Neuronal stem cell (in vitro differentiated cells): ENCODE results near the gene TGIF1.

Experiments used
- DNase-seq: peaks from one replicate; pipeline ENCODE4 v3.0.0-alpha.2; 2013; ENCODE audit warnings: low spot score
- H2AFZ ChIP-seq: one replicate; pipeline ENCODE4 v1.6.1; 2013; ENCODE audit warnings: mild to moderate bottlenecking, low read length, inconsistent platforms
- H2AK5ac ChIP-seq: 2 replicates; pipeline ENCODE4 v1.6.1; 2013; ENCODE audit warnings: low read depth, mild to moderate bottlenecking, inconsistent platforms, low read length, moderate library complexity, mixed read lengths
- H2BK120ac ChIP-seq: 2 replicates; pipeline ENCODE4 v1.6.1; 2013; ENCODE audit warnings: low read depth, mild to moderate bottlenecking, inconsistent platforms, low read length, moderate library complexity, mixed read lengths
- H2BK12ac ChIP-seq: one replicate; pipeline ENCODE4 v1.6.1; 2013; ENCODE audit warnings: low read length, inconsistent platforms
- H2BK15ac ChIP-seq: 2 replicates; pipeline ENCODE4 v1.6.1; 2013; ENCODE audit warnings: mild to moderate bottlenecking, low read length, inconsistent platforms, mixed read lengths
- H2BK5ac ChIP-seq: one replicate; pipeline ENCODE4 v1.6.1; 2013; ENCODE audit warnings: inconsistent platforms, mild to moderate bottlenecking, low read length, moderate library complexity
- H3K14ac ChIP-seq: one replicate; pipeline ENCODE4 v1.6.1; 2013; ENCODE audit warnings: low read length, inconsistent platforms
- H3K18ac ChIP-seq: 2 replicates; pipeline ENCODE4 v1.6.1; 2013; ENCODE audit warnings: low read length, inconsistent platforms
- H3K23ac ChIP-seq: 2 replicates; pipeline ENCODE4 v1.6.1; 2013; ENCODE audit warnings: low read depth, mild to moderate bottlenecking, mixed read lengths, low read length, inconsistent platforms; ENCODE audit not compliant: poor library complexity
- H3K27ac ChIP-seq: replicated peaks from 3 replicates; pipeline ENCODE4 v1.5.1; 2013; ENCODE audit warnings: low read length, inconsistent platforms
- H3K27me3 ChIP-seq, 3 experiments: 2 replicates each; pipeline ENCODE4 v1.6.1; 2013; ENCODE audit warnings: low read length in 3 of 3, mild to moderate bottlenecking in 2 of 3, inconsistent platforms in 1 of 3, low read depth in 1 of 3, mixed read lengths in 1 of 3, moderate library complexity in 1 of 3; ENCODE audit not compliant: control insufficient read depth in 3 of 3, insufficient read depth in 3 of 3
- H3K36me3 ChIP-seq, 2 donors: replicated peaks in 1 of 2; 2 replicates each; pipeline ENCODE4 v1.6.1; 2013; ENCODE audit warnings: low read length in 2 of 2; ENCODE audit not compliant: control insufficient read depth in 2 of 2, insufficient read depth in 2 of 2
- H3K4ac ChIP-seq: 2 replicates; pipeline ENCODE4 v1.6.1; 2013; ENCODE audit warnings: inconsistent platforms, mild to moderate bottlenecking, low read length, moderate library complexity
- H3K4me1 ChIP-seq, 2 donors: 1 replicate in 1 of 2; 2 replicates in 1 of 2; pipeline ENCODE4 v1.6.1; 2013; ENCODE audit warnings: low read length in 2 of 2, low read depth in 1 of 2; ENCODE audit not compliant: control insufficient read depth in 2 of 2, insufficient read depth in 1 of 2
- H3K4me2 ChIP-seq: one replicate; pipeline ENCODE4 v1.6.1; 2013; ENCODE audit warnings: mild to moderate bottlenecking, low read length, inconsistent platforms; ENCODE audit not compliant: insufficient read depth, poor library complexity, severe bottlenecking
- H3K4me3 ChIP-seq, 2 donors: 2 replicates each; pipeline ENCODE4 v1.5.1; 2013; ENCODE audit warnings: low read length in 2 of 2, mild to moderate bottlenecking in 2 of 2, inconsistent platforms in 1 of 2, moderate library complexity in 1 of 2
- H3K79me1 ChIP-seq: one replicate; pipeline ENCODE4 v1.6.1; 2013; ENCODE audit warnings: low read depth, mild to moderate bottlenecking, inconsistent platforms, low read length, moderate library complexity
- H3K9ac ChIP-seq: one replicate; pipeline ENCODE4 v1.6.1; 2013; ENCODE audit warnings: mild to moderate bottlenecking, low read depth, low read length, inconsistent platforms; ENCODE audit not compliant: poor library complexity
- H3K9me3 ChIP-seq, 2 donors: replicated peaks in 1 of 2; 2 replicates each; pipeline versions ENCODE3 to v1.6.1; 2013; ENCODE audit warnings: low read length in 2 of 2, mild to moderate bottlenecking in 2 of 2, inconsistent platforms in 1 of 2, low read depth in 1 of 2, mixed read lengths in 1 of 2, moderate library complexity in 1 of 2; ENCODE audit not compliant: control insufficient read depth in 2 of 2, insufficient read depth in 1 of 2
- H4K8ac ChIP-seq: one replicate; pipeline ENCODE4 v1.6.1; 2013; ENCODE audit warnings: low read depth, mild to moderate bottlenecking, inconsistent platforms, low read length, moderate library complexity
- H4K91ac ChIP-seq: one replicate; pipeline ENCODE4 v1.6.1; 2013; ENCODE audit warnings: low read length, low read depth, mild to moderate bottlenecking, inconsistent platforms; ENCODE audit not compliant: poor library complexity
- WGBS, 2 donors: extraction: QIAGEN DNeasy Blood & Tissue Kit; methylation state at CpG; one replicate each; pipeline ENCODE4 v1.1.7; 2013; ENCODE audit warnings: missing lambda C conversion rate in 2 of 2, mixed read lengths in 1 of 2; ENCODE audit not compliant: insufficient read length in 2 of 2, insufficient replicate concordance in 1 of 2; ENCODE audit errors: extremely low coverage in 2 of 2; 5-methylcytosine and 5-hydroxymethylcytosine counted together

Gene TGIF1

DNA sequence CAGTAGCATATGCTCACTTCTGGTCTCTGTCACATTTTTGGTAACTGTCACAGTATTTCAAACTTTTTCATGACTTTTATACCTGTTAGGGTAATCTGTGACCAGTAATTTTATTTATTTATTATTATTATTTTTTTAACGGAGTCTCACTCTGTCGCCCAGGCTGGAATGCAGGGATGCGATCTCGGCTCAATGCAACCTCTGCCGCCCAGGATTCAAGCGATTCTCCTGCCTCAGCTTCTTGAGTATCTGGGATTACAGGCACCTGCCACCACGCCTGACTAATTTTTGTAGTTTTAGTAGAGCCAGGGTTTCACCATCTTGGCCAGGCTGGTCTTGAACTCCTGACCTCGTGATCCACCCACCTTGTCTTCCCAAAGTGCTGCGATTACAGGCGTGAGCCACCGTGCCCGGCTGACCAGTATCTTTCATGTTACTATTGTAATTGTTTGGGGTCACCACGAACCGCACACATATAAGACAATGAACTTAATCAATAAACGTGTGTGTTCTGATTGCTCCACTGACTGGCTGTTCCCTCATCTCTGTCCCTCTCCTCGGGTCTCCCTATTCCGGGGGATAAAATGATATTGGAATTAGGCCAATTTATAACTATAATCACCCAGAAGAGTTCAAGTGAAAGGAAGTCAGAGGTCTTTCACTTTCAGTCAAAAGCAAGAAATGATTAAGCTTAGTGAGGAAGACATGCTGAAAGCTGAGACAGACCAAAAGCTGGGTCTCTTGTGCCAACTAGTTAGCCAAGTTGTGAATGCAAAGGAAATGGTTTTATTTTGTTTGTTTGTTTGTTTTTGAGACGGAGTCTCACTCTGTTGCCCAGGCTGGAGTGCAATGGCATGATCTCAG lies 22.9 kb downstream of the TGIF1 start:
- H2AFZ ChIP-seq, result no peak overlapping the region
- H3K9me3 ChIP-seq, result peaks cover 0 to 8% of the 10 kb centered on the region in 2 donors
- H3K4ac ChIP-seq, result no peak overlapping the region
- H3K4me1 ChIP-seq, result peaks cover 0 to 2% of the 10 kb centered on the region in 2 donors
- no peak overlapping the region for H2BK15ac ChIP-seq
- no peak overlapping the region for H3K4me2 ChIP-seq
- no peaks in the 10 kb centered on the region for H3K27me3 ChIP-seq
- H3K4me3 ChIP-seq, result no peak overlapping the region
- H3K14ac ChIP-seq, result no peak overlapping the region
- no CpG with 5 or more reads among the region's 18 CpGs for WGBS, 2 donors
- H3K18ac ChIP-seq, result no peak overlapping the region
- H2BK5ac ChIP-seq, result no peak overlapping the region
- H2BK12ac ChIP-seq, result no peak overlapping the region
- H3K36me3 ChIP-seq, result no peaks in the 10 kb centered on the region
- no peak overlapping the region for H4K8ac ChIP-seq
- H3K27ac ChIP-seq, result no peak overlapping the region
- no peaks in the 10 kb centered on the region for H3K79me1 ChIP-seq
- H2BK120ac ChIP-seq, result no peak overlapping the region
- no peak for DNase-seq
- H4K91ac ChIP-seq, result no peak overlapping the region
- H3K9ac ChIP-seq, result no peak overlapping the region
- H2AK5ac ChIP-seq, result no peak overlapping the region
- no peak overlapping the region for H3K23ac ChIP-seq

DNA sequence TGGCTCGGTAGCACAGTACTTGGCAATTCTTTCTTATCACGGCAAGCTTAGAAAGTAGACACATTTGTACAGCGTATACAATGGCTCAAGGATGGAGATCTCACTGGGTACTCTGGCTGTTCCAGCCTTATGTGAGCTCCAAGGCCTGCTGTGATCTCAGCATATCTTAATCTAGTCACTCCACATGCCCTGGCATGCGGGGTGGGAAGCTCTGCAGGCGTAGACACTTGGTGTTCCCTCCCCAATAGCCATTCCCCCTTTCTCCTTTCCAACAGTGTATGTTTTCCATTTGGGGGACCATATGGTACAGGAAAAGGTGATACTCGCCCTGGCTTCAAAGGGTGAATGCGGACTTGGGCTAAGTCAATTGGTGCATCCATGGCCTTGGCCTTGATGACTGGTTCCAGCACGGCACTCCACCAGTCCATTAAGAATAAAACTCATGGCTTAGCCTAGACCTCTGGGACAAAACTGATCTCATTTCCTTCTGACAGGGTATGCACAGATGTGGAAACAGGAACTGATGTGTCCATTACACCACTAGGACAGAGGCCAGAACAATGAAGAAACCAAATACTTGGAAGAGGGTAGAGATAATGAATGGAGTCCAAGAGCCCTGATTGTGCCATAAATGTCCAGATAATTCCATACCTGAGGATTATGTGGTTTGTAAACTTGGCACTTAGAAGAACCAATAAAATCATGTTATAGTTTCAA lies 28.4 kb downstream of the TGIF1 start:
- Histone ChIP-seq H2BK15ac (no peak overlapping the region), H4K8ac (no peak overlapping the region), H3K9ac (no peak overlapping the region), H2BK120ac (no peak overlapping the region), H3K27me3 (no peaks in the 10 kb centered on the region), H3K18ac (no peak overlapping the region), H3K23ac (no peak overlapping the region), H2BK12ac (no peak overlapping the region), H3K4me3 (no peak overlapping the region), H3K4me1 (peaks cover 0 to 6% of the 10 kb centered on the region in 2 donors), H3K4me2 (no peak overlapping the region), H2AK5ac (no peak overlapping the region), H3K4ac (no peak overlapping the region), H2BK5ac (no peak overlapping the region), H3K14ac (no peak overlapping the region), H3K36me3 (no peaks in the 10 kb centered on the region), H3K27ac (no peak overlapping the region), H2AFZ (no peak overlapping the region), H4K91ac (no peak overlapping the region), H3K9me3 (peaks cover 0 to 8% of the 10 kb centered on the region in 2 donors), H3K79me1 (no peaks in the 10 kb centered on the region)
- DNase-seq, result no peak
- no CpG with 5 or more reads among the region's 8 CpGs for WGBS, 2 donors

DNA sequence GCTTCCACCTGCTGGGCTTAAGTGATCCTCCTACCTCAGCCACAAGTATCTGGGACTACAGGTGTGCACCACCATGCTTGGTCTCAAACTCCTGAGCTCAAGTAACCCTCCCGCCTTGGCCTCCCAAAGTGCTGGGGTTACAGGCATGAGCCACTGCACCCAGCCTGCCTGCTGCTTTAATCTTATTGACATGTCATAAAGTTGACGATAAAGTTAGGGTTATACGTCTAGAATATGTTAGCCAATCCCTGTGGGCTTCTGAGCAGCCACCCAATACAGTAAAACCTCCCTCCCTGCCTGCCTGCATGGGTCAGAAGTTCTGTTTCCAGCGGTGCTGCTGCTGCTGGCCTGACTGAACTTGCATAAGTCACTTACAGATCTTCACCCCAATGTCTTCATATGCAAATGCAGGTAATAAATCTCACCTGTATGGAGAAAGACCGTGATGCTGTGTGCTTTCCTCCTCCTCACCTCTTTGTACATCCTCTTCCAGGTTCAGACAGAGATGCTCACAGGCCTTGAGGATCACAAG lies 30.1 kb downstream of the TGIF1 start:
- Histone ChIP-seq H3K27ac (no peak overlapping the region), H2AK5ac (no peak overlapping the region), H2AFZ (no peak overlapping the region), H3K9ac (no peak overlapping the region), H3K27me3 (no peaks in the 10 kb centered on the region), H3K4me2 (no peak overlapping the region), H2BK15ac (no peak overlapping the region), H3K18ac (no peak overlapping the region), H2BK12ac (no peak overlapping the region), H3K9me3 (no peaks in the 10 kb centered on the region), H4K8ac (no peak overlapping the region), H2BK120ac (no peak overlapping the region), H3K14ac (no peak overlapping the region), H2BK5ac (no peak overlapping the region), H3K36me3 (no peaks in the 10 kb centered on the region), H3K4me3 (no peak overlapping the region), H3K79me1 (no peaks in the 10 kb centered on the region), H3K4ac (no peak overlapping the region), H3K23ac (no peak overlapping the region), H3K4me1 (peaks cover 0 to 6% of the 10 kb centered on the region in 2 donors), H4K91ac (no peak overlapping the region)
- no CpG with 5 or more reads among the region's 5 CpGs for WGBS, 2 donors
- no peak for DNase-seq
